Stimulated activated CD4-positive, alpha-beta T cell treated with anti-CD3 and anti-CD28 coated beads, Interleukin-2, amount 100 ng/mL, for 48 hours (primary cell): ENCODE results near the gene OBSCN.
"Not testable (repeated sequence)": the region's sequence is repeated elsewhere in the genome, so short reads cannot be mapped to it uniquely, and the experiment has no call there.

Experiments used
- DNase-seq, 2 donors: peaks; one replicate each; pipeline ENCODE4 v3.0.0-alpha.2; 2020

OBSCN gene

GRCh38 chr1:228214921-228215662, 7.2 kb downstream of the OBSCN start:
- DNase-seq, result no peak

GRCh38 chr1:228215663-228216116, 7.8 kb downstream of the OBSCN start:
- no peak for DNase-seq

GRCh38 chr1:228216371-228217320, 8.8 kb downstream of the OBSCN start:
- DNase-seq, result no peak

GRCh38 chr1:228217551-228218344, 9.9 kb downstream of the OBSCN start:
- no peak for DNase-seq

GRCh38 chr1:228218513-228219244, 10.8 kb downstream of the OBSCN start:
- no peak for DNase-seq

- DNase-seq, result no peak
Observed at GRCh38 chr1:228219245-228219961, 11.6 kb downstream of the OBSCN start.

- no peak for DNase-seq
Observed at GRCh38 chr1:228219962-228220780, 12.3 kb downstream of the OBSCN start.

- DNase-seq, result not testable (repeated sequence)
Observed at GRCh38 chr1:228221097-228221496, 13.3 kb downstream of the OBSCN start.

- no peak for DNase-seq
Observed at GRCh38 chr1:228222548-228222947, 14.7 kb downstream of the OBSCN start.

- no peak for DNase-seq
Observed at GRCh38 chr1:228224198-228225164, 16.6 kb downstream of the OBSCN start.

GRCh38 chr1:228225165-228225710, 17.4 kb downstream of the OBSCN start:
- DNase-seq, result no peak

GRCh38 chr1:228225740-228226139, 17.9 kb downstream of the OBSCN start:
- no peak for DNase-seq

GRCh38 chr1:228226141-228226874, 18.5 kb downstream of the OBSCN start:
- DNase-seq, result no peak

GRCh38 chr1:228226956-228227791, 19.3 kb downstream of the OBSCN start:
- no peak for DNase-seq

- not testable (repeated sequence) for DNase-seq
Observed at GRCh38 chr1:228228147-228228546, 20.3 kb downstream of the OBSCN start.

GRCh38 chr1:228228601-228229074, 20.8 kb downstream of the OBSCN start:
- no peak for DNase-seq

- DNase-seq, result no peak
Observed at GRCh38 chr1:228231189-228231588, 23.3 kb downstream of the OBSCN start.
